SKM-1 (cell line): ENCODE data around the gene NCOA4.
"Not testable (repeated sequence)": the region's sequence is repeated elsewhere in the genome, so short reads cannot be mapped to it uniquely, and the experiment has no call there.

ENCODE experiments used
- DNase-seq: peaks from one replicate; lab custom pipeline; 2025; ENCODE audit not compliant: unreplicated experiment; lab: John Stamatoyannopoulos, UW

Gene NCOA4

GRCh38 chr10:46030091-46030937 is at the start of gene NCOA4:
Gene NCOA4 (minus strand): TSS chr10:46030623. CDS start chr10:46016680, 13,943 bp downstream.
- peak; percentile 93 for DNase-seq

- peak; percentile 93 for DNase-seq
Measured at GRCh38 chr10:46079831-46080585, 49.6 kb upstream of the NCOA4 start.

- DNase-seq: no peak
Measured at GRCh38 chr10:46077731-46078413, 47.4 kb upstream of the NCOA4 start.

- DNase-seq: peak; percentile 91
Measured at GRCh38 chr10:46077141-46077554, 46.7 kb upstream of the NCOA4 start.

- DNase-seq: no peak
Measured at GRCh38 chr10:46075869-46076268, 45.4 kb upstream of the NCOA4 start.

- no peak for DNase-seq
Measured at GRCh38 chr10:46074196-46074946, 43.9 kb upstream of the NCOA4 start.

GRCh38 chr10:46073564-46073963 is 43.1 kb upstream of the NCOA4 start:
- DNase-seq: no peak

- no peak for DNase-seq
Measured at GRCh38 chr10:46070749-46071148, 40.3 kb upstream of the NCOA4 start.

GRCh38 chr10:46069771-46070463 is 39.5 kb upstream of the NCOA4 start:
- DNase-seq: no peak

- DNase-seq: no peak
Measured at GRCh38 chr10:46068905-46069304, 38.5 kb upstream of the NCOA4 start.

GRCh38 chr10:46068117-46068516 is 37.7 kb upstream of the NCOA4 start:
- DNase-seq: no peak

- no peak for DNase-seq
Measured at GRCh38 chr10:46064269-46064817, 33.9 kb upstream of the NCOA4 start.

GRCh38 chr10:46062723-46063428 is 32.5 kb upstream of the NCOA4 start:
- DNase-seq: no peak

GRCh38 chr10:46060706-46061105 is 30.3 kb upstream of the NCOA4 start:
- DNase-seq: no peak

GRCh38 chr10:46057927-46058326 is 27.5 kb upstream of the NCOA4 start:
- DNase-seq: not testable (repeated sequence)

GRCh38 chr10:46057038-46057437 is 26.6 kb upstream of the NCOA4 start:
- DNase-seq: no peak

GRCh38 chr10:46055771-46056170 is 25.3 kb upstream of the NCOA4 start:
- no peak for DNase-seq

GRCh38 chr10:46053534-46054434 is 23.4 kb upstream of the NCOA4 start:
- DNase-seq: no peak
